Neutrophil (primary cell): Measurements from ENCODE around the gene RHEB.

Experiments used
- H3K27ac ChIP-seq: fragments of 200-600 bp; sonication (generic); 2 replicates; pipeline ENCODE4 v1.5.1; 2016; ENCODE audit warnings: mild to moderate bottlenecking, moderate library complexity
- H3K27me3 ChIP-seq: fragments of 200-600 bp; sonication (generic); 2 replicates; pipeline ENCODE4 v1.6.0; 2016; ENCODE audit warnings: mild to moderate bottlenecking
- H3K36me3 ChIP-seq: fragments of 200-600 bp; sonication (generic); 2 replicates; pipeline ENCODE4 v1.5.1; 2017
- H3K4me1 ChIP-seq, 2 experiments: fragments of 200-600 bp in 1 of 2; sonication (generic) in 1 of 2; 1 replicate in 1 of 2; 2 replicates in 1 of 2; pipeline versions ENCODE4 v1.5.1 to v1.6.1; 2013 to 2016; ENCODE audit warnings: low read depth in 1 of 2, low read length in 1 of 2, mild to moderate bottlenecking in 1 of 2, moderate library complexity in 1 of 2; ENCODE audit not compliant: control insufficient read depth in 1 of 2, insufficient read depth in 1 of 2
- H3K4me3 ChIP-seq, 2 experiments: fragments of 200-600 bp in 1 of 2; sonication (generic) in 1 of 2; 1 replicate in 1 of 2; 2 replicates in 1 of 2; pipeline ENCODE4 v1.5.1; 2013 to 2016; ENCODE audit warnings: low read depth in 1 of 2, low read length in 1 of 2, mild to moderate bottlenecking in 1 of 2, moderate library complexity in 1 of 2
- H3K9me3 ChIP-seq: fragments of 200-600 bp; sonication (generic); 2 replicates; pipeline ENCODE4 v1.5.1; 2016
- CTCF ChIP-seq: fragments of 200-600 bp; sonication (generic); IDR thresholded peaks from 2 replicates; pipeline ENCODE4 v1.5.1; 2016; ENCODE audit warnings: antibody characterized with exemption

The RHEB gene

GRCh38 chr7:151519765-151520418, at the start of gene RHEB:
RHEB (minus strand) TSS chr7:151519895; CDS start chr7:151519511, 384 bp downstream.
- Histone ChIP-seq H3K9me3 (no peaks in the 10 kb centered on the region), H3K27ac (peak within 1 kb of the TSS; percentile 98), H3K27me3 (peaks cover 6% of the 10 kb centered on the region), H3K36me3 (no peaks in the 10 kb centered on the region), H3K4me3 (peak within 1 kb of the TSS; percentile 72 to 76), H3K4me1 (peaks cover 32 to 37% of the 10 kb centered on the region in 2 experiments)
- peak; percentile 26 for TF ChIP-seq CTCF

GRCh38 chr7:151566897-151567320, 47.2 kb upstream of the RHEB start:
- Histone ChIP-seq H3K4me3 (no peak overlapping the region), H3K9me3 (no peaks in the 10 kb centered on the region), H3K27ac (no peak overlapping the region), H3K27me3 (no peaks in the 10 kb centered on the region), H3K4me1 (no peaks in the 10 kb centered on the region), H3K36me3 (no peaks in the 10 kb centered on the region)
- TF ChIP-seq CTCF, result no peak

- TF ChIP-seq CTCF, result no peak
- peaks cover under 1% of the 10 kb centered on the region for H3K36me3 ChIP-seq
Measured at GRCh38 chr7:151565541-151565940, 45.8 kb upstream of the RHEB start.

GRCh38 chr7:151560243-151560642, 40.5 kb upstream of the RHEB start:
- Histone ChIP-seq H3K4me3 (no peak overlapping the region), H3K27me3 (no peaks in the 10 kb centered on the region), H3K4me1 (no peaks in the 10 kb centered on the region), H3K36me3 (peaks cover 6% of the 10 kb centered on the region), H3K27ac (no peak overlapping the region), H3K9me3 (no peaks in the 10 kb centered on the region)
- no peak for TF ChIP-seq CTCF

More at GRCh38 chr7:151565541-151565940, 45.8 kb upstream of the RHEB start:
- Histone ChIP-seq H3K9me3 (no peaks in the 10 kb centered on the region), H3K27ac (no peak overlapping the region), H3K27me3 (no peaks in the 10 kb centered on the region), H3K4me3 (no peak overlapping the region), H3K4me1 (no peaks in the 10 kb centered on the region)

- no peaks in the 10 kb centered on the region for H3K9me3 ChIP-seq
- H3K36me3 ChIP-seq, result peaks cover 6% of the 10 kb centered on the region
- TF ChIP-seq CTCF, result no peak
- no peak overlapping the region for H3K4me3 ChIP-seq
- H3K27me3 ChIP-seq, result no peaks in the 10 kb centered on the region
- no peaks in the 10 kb centered on the region for H3K4me1 ChIP-seq
- no peak overlapping the region for H3K27ac ChIP-seq
Measured at GRCh38 chr7:151559557-151560183, 40.0 kb upstream of the RHEB start.
